CD14-positive monocyte (primary cell): ENCODE data around the gene UPK3BL1. TPM values are rescaled to one million over a fixed set of nuclear protein-coding genes. Genes with fewer than 3 reads are reported as not detected.
"Not testable (repeated sequence)": the region's sequence is repeated elsewhere in the genome, so short reads cannot be mapped to it uniquely, and the experiment has no call there.

Experiments used
- DNase-seq, 3 donors: peaks; one replicate each; pipeline ENCODE4 v3.0.0-alpha.2; 2011 to 2022
- H2AFZ ChIP-seq: 2 replicates; pipeline ENCODE4 v1.6.0; 2012; ENCODE audit warnings: mild to moderate bottlenecking, low read depth, low read length, inconsistent platforms; ENCODE audit not compliant: insufficient read depth, poor library complexity, severe bottlenecking
- H3K27ac ChIP-seq, 2 donors: 1 replicate in 1 of 2; 2 replicates in 1 of 2; pipeline ENCODE4 v1.5.1; 2012 to 2013; ENCODE audit warnings: low read length in 2 of 2, control low read depth in 1 of 2, inconsistent platforms in 1 of 2, low read depth in 1 of 2, mild to moderate bottlenecking in 1 of 2
- H3K27me3 ChIP-seq, 2 donors: one replicate each; pipeline versions ENCODE4 v1.6.0 to v1.6.1; 2011 to 2013; ENCODE audit warnings: low read length in 2 of 2; ENCODE audit not compliant: control insufficient read depth in 2 of 2, insufficient read depth in 2 of 2
- H3K36me3 ChIP-seq, 2 donors: replicated peaks in 1 of 2; 1 replicate in 1 of 2; 2 replicates in 1 of 2; pipeline versions ENCODE4 v1.5.1 to v1.6.1; 2012 to 2013; ENCODE audit warnings: low read length in 2 of 2, control low read depth in 1 of 2, inconsistent platforms in 1 of 2, mild to moderate bottlenecking in 1 of 2; ENCODE audit not compliant: insufficient read depth in 2 of 2, control insufficient read depth in 1 of 2
- H3K4me1 ChIP-seq, 2 donors: 1 replicate in 1 of 2; 2 replicates in 1 of 2; pipeline versions ENCODE4 v1.5.1 to v1.6.1; 2012 to 2013; ENCODE audit warnings: low read length in 2 of 2, control low read depth in 1 of 2, inconsistent platforms in 1 of 2, mild to moderate bottlenecking in 1 of 2, moderate library complexity in 1 of 2; ENCODE audit not compliant: insufficient read depth in 2 of 2, control insufficient read depth in 1 of 2
- H3K4me2 ChIP-seq: replicated peaks from 2 replicates; pipeline ENCODE3; 2012; ENCODE audit warnings: low read length, moderate library complexity, mild to moderate bottlenecking; ENCODE audit not compliant: poor library complexity, severe bottlenecking; ENCODE audit errors: extremely low read depth
- H3K4me3 ChIP-seq, 3 experiments: fragments of 200-600 bp in 1 of 3; sonication (generic) in 1 of 3; replicated peaks in 1 of 3; 1 replicate in 2 of 3; 2 replicates in 1 of 3; pipeline ENCODE4 v1.5.1; 2011 to 2013; ENCODE audit warnings: low read length in 3 of 3, mild to moderate bottlenecking in 3 of 3, control low read depth in 2 of 3, low read depth in 2 of 3, inconsistent platforms in 1 of 3, moderate library complexity in 1 of 3
- H3K79me2 ChIP-seq: 2 replicates; pipeline ENCODE4 v1.6.0; 2012; ENCODE audit warnings: mild to moderate bottlenecking, control low read depth, inconsistent platforms, low read length, moderate library complexity; ENCODE audit not compliant: insufficient read depth
- H3K9ac ChIP-seq: 2 replicates; pipeline ENCODE4 v1.6.0; 2017; ENCODE audit warnings: low read length, mild to moderate bottlenecking; ENCODE audit not compliant: insufficient read depth, poor library complexity, severe bottlenecking
- H3K9me3 ChIP-seq, 2 donors: replicated peaks in 1 of 2; 1 replicate in 1 of 2; 2 replicates in 1 of 2; pipeline versions ENCODE4 v1.5.1 to v1.6.1; 2012 to 2013; ENCODE audit warnings: low read length in 2 of 2, control low read depth in 1 of 2; ENCODE audit not compliant: control insufficient read depth in 1 of 2, insufficient read depth in 1 of 2
- H4K20me1 ChIP-seq: 2 replicates; pipeline ENCODE4 v1.6.0; 2012; ENCODE audit warnings: mild to moderate bottlenecking, low read length, control low read depth, moderate library complexity; ENCODE audit not compliant: insufficient read depth
- H3K27ac Mint-ChIP-seq, 7 donors: one replicate each; pipeline ENCODE4 v1.8.0; 2020; ENCODE audit warnings: mild to moderate bottlenecking in 7 of 7, mixed read lengths in 7 of 7, moderate library complexity in 6 of 7, inconsistent platforms in 2 of 7
- H3K27me3 Mint-ChIP-seq, 3 donors: one replicate each; pipeline ENCODE4 v1.8.0; 2021 to 2022; ENCODE audit warnings: low read depth in 3 of 3, mild to moderate bottlenecking in 3 of 3, mixed read lengths in 3 of 3, moderate library complexity in 3 of 3, inconsistent platforms in 1 of 3
- H3K36me3 Mint-ChIP-seq, 2 donors: one replicate each; pipeline ENCODE4 v1.8.0; 2020; ENCODE audit warnings: mixed read lengths in 2 of 2, inconsistent platforms in 1 of 2, mild to moderate bottlenecking in 1 of 2
- H3K4me1 Mint-ChIP-seq: one replicate; pipeline ENCODE4 v1.8.0; 2020; ENCODE audit warnings: mild to moderate bottlenecking, mixed read lengths
- H3K4me3 Mint-ChIP-seq, 2 donors: one replicate each; pipeline ENCODE4 v1.8.0; 2020; ENCODE audit warnings: mild to moderate bottlenecking in 2 of 2, mixed read lengths in 2 of 2, moderate library complexity in 1 of 2
- H3K9me3 Mint-ChIP-seq, 7 donors: one replicate each; pipeline ENCODE4 v1.8.0; 2020 to 2022; ENCODE audit warnings: mixed read lengths in 7 of 7, mild to moderate bottlenecking in 6 of 7, moderate library complexity in 6 of 7, inconsistent platforms in 2 of 7
- WGBS: methylation state at CpG from one replicate; pipeline ENCODE4 v1.1.5; 2013; ENCODE audit warnings: missing lambda C conversion rate; ENCODE audit not compliant: insufficient coverage; 5-methylcytosine and 5-hydroxymethylcytosine counted together
- intact Hi-C, 2 donors: fragments of 100-400 bp; cut with micrococcal nuclease; formaldehyde crosslinking; loops; one replicate each; pipeline versions ENCODE4 v1.15.0 to v1.15.1; 2023
- polyA plus RNA-seq, 3 donors: library from polyadenylated mRNA; depleted of rRNA in 1 of 3; unstranded in 2 of 3; stranded (reverse) in 1 of 3; fragments of 300-500 nt in 2 of 3; fragments of >200 nt in 1 of 3; fragmentation: Illumina TruSeq in 2 of 3; gene quantifications; 1 replicate in 2 of 3; 2 replicates in 1 of 3; pipeline ENCODE4 v1.2.3, GENCODE V29; 2012 to 2021

The UPK3BL1 gene
- polyA plus RNA-seq, 3 donors, result 19.6 to 101 (median 21.6) TPM

DNA sequence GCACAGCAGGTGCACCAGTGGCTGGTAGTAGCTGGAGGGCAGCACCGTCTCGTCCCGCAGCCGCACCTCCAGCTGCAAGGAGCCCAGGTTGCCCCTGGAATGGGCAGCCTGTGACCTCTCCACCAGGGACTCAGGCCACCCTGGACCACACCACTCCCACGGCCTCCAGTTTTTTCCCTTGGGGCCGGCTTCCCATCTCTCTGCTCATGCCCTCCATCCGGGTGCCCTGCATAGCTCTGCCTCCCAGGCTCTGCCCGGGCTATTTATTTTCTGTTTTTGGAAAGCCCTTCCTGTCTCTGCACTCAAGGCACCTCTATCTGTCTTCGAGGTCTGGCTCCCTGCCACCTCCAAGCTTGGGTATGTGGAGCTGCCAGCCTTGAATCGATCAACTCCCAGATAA is 46.6 kb downstream of the UPK3BL1 start:
- H3K4me3 Mint-ChIP-seq, H2AFZ ChIP-seq, H3K4me3 ChIP-seq, H4K20me1 ChIP-seq, H3K4me2 ChIP-seq, H3K9me3 ChIP-seq, H3K79me2 ChIP-seq, H3K27ac Mint-ChIP-seq, H3K36me3 Mint-ChIP-seq, intact Hi-C loops, H3K9me3 Mint-ChIP-seq, H3K27ac ChIP-seq, H3K4me1 Mint-ChIP-seq, H3K9ac ChIP-seq, H3K4me1 ChIP-seq, H3K27me3 ChIP-seq, H3K27me3 Mint-ChIP-seq, H3K36me3 ChIP-seq, DNase-seq: not testable (repeated sequence)
- WGBS, result 100% methylated on average over 1 of the region's 10 CpGs

DNA sequence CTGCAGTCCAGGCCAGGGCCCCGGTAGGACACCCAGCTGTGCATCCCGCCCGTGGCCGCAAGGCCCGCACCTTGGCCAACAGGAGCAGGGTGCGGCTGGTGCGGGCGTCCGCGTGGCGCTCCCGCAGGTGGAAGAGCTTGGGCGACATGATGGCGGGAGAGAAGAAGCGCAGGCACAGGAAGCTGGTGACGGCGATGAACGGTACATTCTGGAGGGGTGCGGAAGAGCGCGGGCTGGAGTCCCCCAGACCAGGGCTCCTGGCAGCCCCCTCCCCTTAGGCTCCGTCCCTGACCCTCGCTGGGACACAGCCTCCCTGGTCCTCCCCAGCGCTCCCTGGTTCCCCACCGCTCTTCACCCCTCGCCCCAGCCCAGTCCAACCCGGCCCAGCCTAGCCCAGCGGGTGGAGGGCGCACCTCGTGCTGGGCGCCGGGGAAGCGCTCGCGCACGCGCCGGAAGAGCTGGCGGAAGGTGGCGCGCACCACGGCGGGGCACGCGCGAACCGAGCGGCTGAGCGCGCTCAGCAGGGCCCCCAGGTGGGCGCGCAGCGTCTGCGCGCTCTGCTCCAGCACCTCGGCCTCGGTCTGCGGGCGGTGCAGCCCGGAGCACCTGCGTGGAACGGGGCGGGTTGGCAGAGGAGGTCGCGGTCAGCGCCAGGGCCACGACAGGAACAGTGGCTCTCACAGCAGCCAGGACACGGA is 48.8 kb downstream of the UPK3BL1 start:
- H3K27ac Mint-ChIP-seq, H3K27ac ChIP-seq, H3K4me3 ChIP-seq, H3K4me1 ChIP-seq, H3K27me3 ChIP-seq, H3K9me3 Mint-ChIP-seq, H3K27me3 Mint-ChIP-seq, H3K79me2 ChIP-seq, H3K4me3 Mint-ChIP-seq, H3K9me3 ChIP-seq, H3K4me1 Mint-ChIP-seq, H3K4me2 ChIP-seq, intact Hi-C loops, H3K9ac ChIP-seq, H3K36me3 Mint-ChIP-seq, H4K20me1 ChIP-seq, H2AFZ ChIP-seq, DNase-seq, H3K36me3 ChIP-seq: not testable (repeated sequence)
- no CpG with 5 or more reads among the region's 68 CpGs for WGBS

DNA sequence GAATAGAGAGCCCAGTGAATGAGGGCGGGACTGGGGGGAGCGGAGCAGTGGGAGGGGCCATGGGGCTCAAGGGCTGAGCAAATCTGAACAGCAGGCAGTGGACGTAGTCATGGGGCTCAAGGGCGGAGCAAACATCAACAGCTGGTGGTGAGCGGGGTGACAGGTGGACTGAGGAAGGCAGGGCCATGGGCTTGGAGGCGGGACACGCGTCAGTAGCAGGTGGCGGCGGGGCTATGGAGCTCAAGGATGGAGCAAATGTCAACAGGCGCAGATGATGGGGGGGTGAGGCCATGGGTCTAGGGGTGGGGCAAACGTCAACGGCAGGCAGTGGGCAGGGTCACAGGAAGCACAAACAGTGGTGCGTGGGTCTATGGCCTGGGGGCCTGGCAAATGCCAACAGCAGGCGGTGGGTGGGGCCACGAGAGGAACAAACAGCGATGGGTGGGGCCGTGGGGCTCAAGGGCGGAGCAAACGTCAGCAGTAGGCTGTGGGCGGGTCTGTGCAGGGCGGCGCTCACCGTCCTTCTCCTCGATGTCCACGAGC is 50.0 kb downstream of the UPK3BL1 start:
- H3K36me3 Mint-ChIP-seq, H3K27me3 ChIP-seq, H3K27ac Mint-ChIP-seq, H3K4me3 ChIP-seq, DNase-seq, H3K27me3 Mint-ChIP-seq, H3K36me3 ChIP-seq, H3K27ac ChIP-seq, H3K4me3 Mint-ChIP-seq, H2AFZ ChIP-seq, H3K4me1 Mint-ChIP-seq, H3K4me2 ChIP-seq, H3K79me2 ChIP-seq, H3K4me1 ChIP-seq, intact Hi-C loops, H3K9ac ChIP-seq, H3K9me3 ChIP-seq, H3K9me3 Mint-ChIP-seq, H4K20me1 ChIP-seq: not testable (repeated sequence)
- WGBS, result 38% methylated on average over 3 of the region's 26 CpGs

DNA sequence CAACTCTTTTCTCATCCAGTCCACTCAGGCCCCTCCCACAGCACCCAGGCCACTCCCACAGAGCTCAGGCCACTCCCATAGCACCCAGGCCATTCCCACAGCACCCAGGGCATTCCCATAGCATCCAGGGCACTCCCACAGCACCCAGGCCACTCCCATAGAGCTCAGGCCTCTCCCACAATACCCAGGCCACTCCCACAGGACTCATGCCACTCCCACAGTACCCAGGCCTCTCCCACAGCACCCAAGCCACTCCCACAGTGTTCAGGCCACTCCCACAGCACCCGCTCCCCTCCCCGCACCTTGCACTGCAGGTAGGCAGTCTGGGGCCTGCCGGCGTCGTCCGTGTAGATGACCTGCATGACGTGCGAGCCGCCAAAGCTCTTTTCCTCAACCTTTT is 52.7 kb downstream of the UPK3BL1 start:
- H3K36me3 ChIP-seq, H3K27me3 ChIP-seq, H3K9me3 ChIP-seq, H2AFZ ChIP-seq, H4K20me1 ChIP-seq, H3K9me3 Mint-ChIP-seq, H3K4me3 Mint-ChIP-seq, H3K4me3 ChIP-seq, H3K4me2 ChIP-seq, intact Hi-C loops, H3K27ac ChIP-seq, H3K36me3 Mint-ChIP-seq, DNase-seq, H3K79me2 ChIP-seq, H3K27ac Mint-ChIP-seq, H3K4me1 Mint-ChIP-seq, H3K9ac ChIP-seq, H3K4me1 ChIP-seq, H3K27me3 Mint-ChIP-seq: not testable (repeated sequence)
- no CpG with 5 or more reads among the region's 9 CpGs for WGBS
